GM23248 (cell line): Measurements from ENCODE around the gene PIK3CB. TPM values are rescaled to one million over a fixed set of nuclear protein-coding genes. Genes with fewer than 3 reads are reported as not detected.

Experiments
- DNase-seq: peaks from one replicate; pipeline ENCODE4 v3.0.0-alpha.2; 2015
- H2AFZ ChIP-seq: fragments of 200-600 bp; sonication (generic); 2 replicates; pipeline ENCODE4 v1.6.1; 2016; ENCODE audit warnings: antibody characterized with exemption
- H3F3A ChIP-seq: fragments of 200-600 bp; sonication (generic); 2 replicates; pipeline ENCODE4 v1.6.1; 2016; ENCODE audit warnings: mild to moderate bottlenecking, antibody characterized with exemption, mixed run types; ENCODE audit not compliant: insufficient read depth
- H3K27ac ChIP-seq: fragments of 200-600 bp; sonication (generic); 2 replicates; pipeline ENCODE4 v1.5.1; 2016; ENCODE audit warnings: mild to moderate bottlenecking
- H3K27me3 ChIP-seq: fragments of 200-600 bp; sonication (generic); replicated peaks from 2 replicates; pipeline ENCODE4 v1.6.1; 2016; ENCODE audit warnings: mild to moderate bottlenecking; ENCODE audit not compliant: insufficient read depth
- H3K36me3 ChIP-seq: fragments of 200-600 bp; sonication (generic); 2 replicates; pipeline ENCODE4 v1.6.1; 2016; ENCODE audit warnings: low read depth, mild to moderate bottlenecking
- H3K4me1 ChIP-seq: fragments of 200-600 bp; sonication (generic); 2 replicates; pipeline ENCODE4 v1.6.1; 2016; ENCODE audit warnings: mild to moderate bottlenecking; ENCODE audit not compliant: insufficient read depth
- H3K4me2 ChIP-seq: fragments of 200-600 bp; sonication (generic); one replicate; pipeline ENCODE4 v1.6.1; 2016; ENCODE audit warnings: mild to moderate bottlenecking; ENCODE audit not compliant: unreplicated experiment
- H3K4me3 ChIP-seq: fragments of 200-600 bp; sonication (generic); 2 replicates; pipeline ENCODE4 v1.5.1; 2016; ENCODE audit warnings: mild to moderate bottlenecking
- H3K79me2 ChIP-seq: fragments of 200-600 bp; sonication (generic); 2 replicates; pipeline ENCODE4 v1.6.1; 2016; ENCODE audit warnings: mild to moderate bottlenecking; ENCODE audit not compliant: insufficient read depth
- H3K9ac ChIP-seq: fragments of 200-600 bp; sonication (generic); 2 replicates; pipeline ENCODE4 v1.6.1; 2016; ENCODE audit warnings: mild to moderate bottlenecking
- H3K9me2 ChIP-seq: fragments of 200-600 bp; sonication (generic); 2 replicates; pipeline ENCODE4 v1.6.1; 2016; ENCODE audit warnings: mixed run types, mild to moderate bottlenecking, moderate library complexity; ENCODE audit not compliant: insufficient read depth
- H3K9me3 ChIP-seq: fragments of 200-600 bp; sonication (generic); one replicate; pipeline ENCODE4 v1.6.1; 2017; ENCODE audit warnings: low read depth
- H4K20me1 ChIP-seq: fragments of 200-600 bp; sonication (generic); 2 replicates; pipeline ENCODE4 v1.6.0; 2016; ENCODE audit not compliant: insufficient read depth
- EZH2 ChIP-seq: fragments of 200-600 bp; sonication (generic); IDR thresholded peaks from 2 replicates; pipeline ENCODE4 v1.6.1; 2018; ENCODE audit warnings: antibody characterized with exemption, mild to moderate bottlenecking; ENCODE audit not compliant: insufficient read depth, poor library complexity, severe bottlenecking
- EZH2phosphoT487 ChIP-seq: fragments of 200-600 bp; sonication (generic); IDR thresholded peaks from 2 replicates; pipeline ENCODE4 v1.6.1; 2018; ENCODE audit warnings: antibody characterized with exemption, moderate library complexity, mild to moderate bottlenecking, low read depth; ENCODE audit not compliant: insufficient read depth
- WGBS, 2 experiments: methylation state at CpG; one replicate each; pipeline ENCODE4 v1.1.6; 2015 to 2017; ENCODE audit warnings: low lambda C conversion rate in 2 of 2, low coverage in 1 of 2; ENCODE audit errors: missing lambda C conversion rate in 2 of 2; 5-methylcytosine and 5-hydroxymethylcytosine counted together
- in situ Hi-C: fragments of 300-500 bp; cut with MboI; formaldehyde crosslinking; loops from 2 replicates; pipeline ENCODE4 v1.15.0; 2020
- polyA plus RNA-seq: library from polyadenylated mRNA; unstranded; fragments of >200 nt; fragmentation: Nextera tagmentation; extraction: Ambion mirVana; gene quantifications from 2 replicates; pipeline ENCODE4 v1.2.1, GENCODE V29; 2016
- total RNA-seq: library from RNA; depleted of rRNA; stranded (reverse); fragments of >200 nt; shearing (Covaris generic); gene quantifications from 2 replicates; pipeline ENCODE4 v1.2.3, GENCODE V29; 2014; rRNA removed

PIK3CB gene
- total RNA-seq (4.8 TPM in 2 replicates), polyA plus RNA-seq (6.4 and 7.2 TPM in 2 replicates)

DNA sequence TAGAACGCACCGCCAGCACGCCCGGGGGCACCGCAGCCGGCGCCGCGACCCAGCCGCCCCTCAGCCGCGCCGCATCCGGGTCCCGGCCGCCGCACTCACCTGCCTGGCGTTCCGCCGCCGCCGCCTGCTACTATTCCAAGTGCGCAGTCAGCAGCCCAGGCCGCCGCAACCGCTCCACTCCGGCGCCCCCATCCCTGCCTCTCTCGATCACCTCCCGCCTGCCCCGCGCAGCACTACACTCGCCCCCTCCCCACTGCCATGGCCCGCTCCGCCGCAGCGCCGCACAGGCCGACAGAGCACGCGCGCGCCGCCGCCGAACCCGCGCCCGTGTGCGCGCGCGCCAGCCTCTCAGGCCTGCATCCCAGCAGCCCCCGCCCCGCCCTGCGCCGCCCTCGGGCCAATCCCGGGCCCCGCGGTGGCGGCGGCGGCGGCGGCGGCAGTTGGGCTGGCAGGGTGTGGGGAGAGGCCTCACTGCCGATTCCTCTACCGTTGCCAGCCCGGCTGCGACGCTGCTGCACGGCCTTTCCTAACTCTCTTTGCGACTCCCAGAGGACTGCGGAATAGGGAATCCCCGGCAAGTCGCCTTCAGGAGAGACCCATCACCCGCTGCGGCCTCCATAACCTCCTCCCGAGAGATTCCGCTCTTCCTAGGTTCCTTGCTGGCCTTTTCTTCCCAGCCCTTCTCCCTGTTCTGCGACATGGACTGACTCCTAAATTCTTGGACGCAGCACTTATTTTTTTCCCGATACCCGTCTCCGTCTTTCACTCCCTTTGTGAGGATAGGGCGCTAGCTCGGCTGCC, at the start of gene PIK3CB:
Gene PIK3CB, minus strand, starts transcription at position 333 of the 801 bp plus-strand sequence. CDS start 75,585 bp downstream, outside the sequence.
- in situ Hi-C loops, result no loop called here
- peak; percentile 93 for DNase-seq
- H3K79me2 ChIP-seq, result peaks cover 31% of the 10 kb centered on the region
- H3K4me1 ChIP-seq, result peaks cover 5% of the 10 kb centered on the region; the same call in 1 of the 2 replicates
- TF ChIP-seq EZH2phosphoT487 (no peak), EZH2 (no peak)
- WGBS, 2 experiments, result 1% methylated on average over 29 to 60 of the region's 88 CpGs
- peak within 1 kb of the TSS; percentile 91 for H3K4me2 ChIP-seq
- peak within 1 kb of the TSS; percentile 88 for H3K27ac ChIP-seq
- no peaks in the 10 kb centered on the region for H3K9me2 ChIP-seq
- H3K9me3 ChIP-seq, result no peaks in the 10 kb centered on the region
- H3K4me3 ChIP-seq, result peak within 1 kb of the TSS; percentile 86
- H3K9ac ChIP-seq, result peak within 1 kb of the TSS; percentile 94
- H2AFZ ChIP-seq, result peak within 1 kb of the TSS; percentile 99
- 0 out of 2 replicates have a peak, but pooled peaks cover 9% of the 10 kb centered on the region for H3F3A ChIP-seq
- H4K20me1 ChIP-seq, result no peaks in the 10 kb centered on the region
- no peaks in the 10 kb centered on the region for H3K36me3 ChIP-seq
- no peaks in the 10 kb centered on the region for H3K27me3 ChIP-seq

DNA sequence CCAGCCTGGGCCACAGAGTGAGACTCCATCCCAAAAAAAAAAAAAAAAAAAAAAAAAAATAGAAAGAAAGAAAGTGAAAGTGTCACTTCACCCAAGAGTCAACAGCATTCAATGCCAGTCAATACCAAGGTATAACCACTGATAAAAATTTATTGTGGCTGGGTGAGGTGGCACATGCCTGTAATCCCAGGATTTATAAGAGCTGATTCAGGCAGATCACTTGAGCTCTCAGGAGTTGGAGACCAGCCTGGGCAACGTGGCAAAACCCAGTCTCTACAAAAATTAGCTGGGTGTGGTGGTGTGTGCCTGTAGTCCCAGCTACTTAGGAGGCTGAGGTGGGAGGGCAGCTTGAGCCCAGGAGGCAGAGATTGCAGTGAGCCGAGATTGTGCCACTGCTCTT, 46.5 kb upstream of the PIK3CB start:
- H3K4me1 ChIP-seq, result no peaks in the 10 kb centered on the region
- TF ChIP-seq EZH2 (no peak), EZH2phosphoT487 (no peak)
- H4K20me1 ChIP-seq, result no peaks in the 10 kb centered on the region
- H3K4me3 ChIP-seq, result no peak overlapping the region
- no peak for DNase-seq
- in situ Hi-C loops, result no loop called here
- H3K36me3 ChIP-seq, result no peaks in the 10 kb centered on the region
- 54 to 62% methylated on average over 2 of the region's 2 CpGs for WGBS, 2 experiments
- no peaks in the 10 kb centered on the region for H3K79me2 ChIP-seq
- no peak overlapping the region for H3K9ac ChIP-seq
- no peak overlapping the region for H3K27ac ChIP-seq
- H3F3A ChIP-seq, result no peaks in the 10 kb centered on the region
- no peaks in the 10 kb centered on the region for H3K27me3 ChIP-seq
- H3K4me2 ChIP-seq, result no peak overlapping the region
- H2AFZ ChIP-seq, result no peak overlapping the region
- H3K9me2 ChIP-seq, result no peaks in the 10 kb centered on the region
- H3K9me3 ChIP-seq, result no peaks in the 10 kb centered on the region

DNA sequence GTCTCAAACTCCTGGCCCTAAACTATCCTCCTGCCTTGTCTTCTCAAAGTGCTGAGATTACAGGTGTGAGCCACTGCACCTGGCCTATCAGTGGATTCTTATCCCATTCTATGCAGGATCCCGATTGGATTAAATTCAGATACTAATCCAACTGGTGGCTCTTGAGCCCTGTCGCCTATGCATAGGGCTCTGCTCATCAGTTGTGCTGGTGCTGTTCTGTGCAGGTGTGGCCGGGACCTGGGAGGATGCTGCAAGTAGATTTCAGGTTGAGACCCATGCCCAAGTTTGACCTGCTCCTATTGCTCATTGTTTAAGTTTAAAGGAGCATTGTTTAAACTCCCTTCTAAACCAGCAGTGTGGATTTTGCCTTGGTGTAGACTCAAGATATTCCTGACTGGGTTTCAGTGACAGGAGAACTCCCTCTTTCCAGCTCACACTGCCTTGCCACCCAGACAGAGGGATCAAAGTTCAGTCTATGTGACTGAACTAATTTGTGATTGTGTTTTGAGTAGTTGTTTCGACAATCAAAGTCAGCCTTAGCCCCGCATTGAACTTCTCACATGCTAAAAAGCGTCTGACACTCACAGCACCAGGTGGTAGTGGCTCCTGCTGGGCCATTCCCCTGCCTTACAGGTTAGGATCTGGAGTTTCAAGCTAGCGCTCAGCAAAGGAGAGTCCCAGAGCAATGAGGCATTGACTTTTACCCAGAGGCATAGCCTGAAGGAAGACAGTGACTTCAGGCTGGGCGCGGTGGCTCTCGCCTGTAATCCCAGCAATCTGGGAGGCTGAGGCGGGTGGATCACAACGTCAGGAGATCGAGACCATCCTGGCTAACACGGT, 45.0 kb upstream of the PIK3CB start:
- in situ Hi-C loops, result no loop called here
- Histone ChIP-seq H4K20me1 (no peaks in the 10 kb centered on the region), H3K9me2 (no peaks in the 10 kb centered on the region), H2AFZ (no peak overlapping the region), H3K27ac (no peak overlapping the region), H3F3A (no peaks in the 10 kb centered on the region), H3K36me3 (no peaks in the 10 kb centered on the region), H3K4me3 (no peak overlapping the region), H3K79me2 (no peaks in the 10 kb centered on the region), H3K9me3 (no peaks in the 10 kb centered on the region), H3K4me2 (no peak overlapping the region), H3K27me3 (no peaks in the 10 kb centered on the region), H3K4me1 (no peaks in the 10 kb centered on the region), H3K9ac (no peak overlapping the region)
- 49% methylated on average over 14 of the region's 14 CpGs for WGBS, 2 experiments
- DNase-seq, result no peak
- no peak for TF ChIP-seq EZH2
- TF ChIP-seq EZH2phosphoT487, result no peak

DNA sequence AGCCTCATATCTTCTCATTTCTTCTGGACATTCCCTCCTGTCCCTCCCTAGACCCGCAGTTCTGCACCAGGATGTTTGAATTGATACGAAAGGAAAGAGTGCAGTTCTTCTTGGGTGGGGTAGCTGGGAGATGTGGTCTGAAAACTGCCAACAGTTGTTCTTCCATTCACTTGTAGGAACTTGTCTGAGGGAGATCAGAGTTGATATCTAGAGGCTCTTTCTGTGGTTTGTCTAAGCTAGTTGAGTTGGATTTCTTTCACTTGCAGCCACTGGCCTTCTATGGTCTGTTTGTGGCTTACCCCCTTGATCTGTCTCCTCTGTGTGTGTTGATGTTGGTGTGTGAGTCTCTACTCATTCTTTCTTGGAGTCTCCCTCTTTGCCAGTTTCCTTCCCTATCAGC, 42.5 kb upstream of the PIK3CB start:
- H3K9ac ChIP-seq, result no peak overlapping the region
- H3K36me3 ChIP-seq, result no peaks in the 10 kb centered on the region
- H3K79me2 ChIP-seq, result no peaks in the 10 kb centered on the region
- H3K4me1 ChIP-seq, result no peaks in the 10 kb centered on the region
- no peaks in the 10 kb centered on the region for H3F3A ChIP-seq
- no peak overlapping the region for H3K27ac ChIP-seq
- H2AFZ ChIP-seq, result no peak overlapping the region
- no peaks in the 10 kb centered on the region for H3K27me3 ChIP-seq
- WGBS, 2 experiments, result 69 to 70% methylated on average over 2 of the region's 2 CpGs
- in situ Hi-C loops, result no loop called here
- no peaks in the 10 kb centered on the region for H4K20me1 ChIP-seq
- no peak overlapping the region for H3K4me2 ChIP-seq
- no peaks in the 10 kb centered on the region for H3K9me2 ChIP-seq
- no peak for DNase-seq
- no peak overlapping the region for H3K4me3 ChIP-seq
- H3K9me3 ChIP-seq, result no peaks in the 10 kb centered on the region
- no peak for TF ChIP-seq EZH2
- no peak for TF ChIP-seq EZH2phosphoT487
